Mesenchymal stem cell (in vitro differentiated cells and primary cell): Measurements from ENCODE around the gene ASB5.

ENCODE experiments used
- DNase-seq: peaks from one replicate; pipeline ENCODE4 v3.0.0-alpha.2; 2013
- H2AFZ ChIP-seq: one replicate; pipeline ENCODE4 v1.6.1; 2013; ENCODE audit warnings: low read depth, mild to moderate bottlenecking, control low read depth, inconsistent platforms, low read length, moderate library complexity
- H2AK5ac ChIP-seq: 2 replicates; pipeline ENCODE4 v1.6.1; 2013; ENCODE audit warnings: low read length, moderate library complexity, mild to moderate bottlenecking, inconsistent platforms; ENCODE audit not compliant: severe bottlenecking
- H2BK120ac ChIP-seq: one replicate; pipeline ENCODE4 v1.6.1; 2013; ENCODE audit warnings: low read depth, mild to moderate bottlenecking, inconsistent platforms, low read length, moderate library complexity
- H2BK12ac ChIP-seq, 2 experiments: one replicate each; pipeline ENCODE4 v1.6.1; 2013; ENCODE audit warnings: inconsistent platforms in 2 of 2, low read length in 2 of 2, mild to moderate bottlenecking in 2 of 2, moderate library complexity in 2 of 2, control low read depth in 1 of 2
- H2BK15ac ChIP-seq: one replicate; pipeline ENCODE4 v1.6.1; 2013; ENCODE audit warnings: mild to moderate bottlenecking, low read depth, inconsistent platforms; ENCODE audit not compliant: poor library complexity, severe bottlenecking
- H2BK5ac ChIP-seq: 2 replicates; pipeline ENCODE4 v1.6.1; 2013; ENCODE audit warnings: low read depth, mild to moderate bottlenecking, low read length, control low read depth, inconsistent platforms; ENCODE audit not compliant: poor library complexity, severe bottlenecking
- H3K14ac ChIP-seq, 2 experiments: one replicate each; pipeline ENCODE4 v1.6.1; 2013; ENCODE audit warnings: inconsistent platforms in 2 of 2, low read length in 2 of 2, control low read depth in 1 of 2, mild to moderate bottlenecking in 1 of 2, moderate library complexity in 1 of 2
- H3K18ac ChIP-seq, 2 experiments: one replicate each; pipeline ENCODE4 v1.6.1; 2013; ENCODE audit warnings: inconsistent platforms in 2 of 2, low read length in 2 of 2, control low read depth in 1 of 2, low read depth in 1 of 2, mild to moderate bottlenecking in 1 of 2
- H3K23ac ChIP-seq, 2 experiments: one replicate each; pipeline ENCODE4 v1.6.1; 2013; ENCODE audit warnings: inconsistent platforms in 2 of 2, low read length in 2 of 2, mild to moderate bottlenecking in 2 of 2, moderate library complexity in 2 of 2, control low read depth in 1 of 2
- H3K27ac ChIP-seq: 2 replicates; pipeline ENCODE4 v1.5.1; 2013; ENCODE audit warnings: mild to moderate bottlenecking, moderate library complexity, low read length, control low read depth, inconsistent platforms; ENCODE audit not compliant: poor library complexity, severe bottlenecking
- H3K27me3 ChIP-seq, 2 experiments: 2 replicates each; pipeline versions ENCODE4 v1.6.1 to v1.7.0; 2013; ENCODE audit warnings: low read length in 2 of 2, mild to moderate bottlenecking in 2 of 2, moderate library complexity in 2 of 2, control low read depth in 1 of 2, inconsistent platforms in 1 of 2; ENCODE audit not compliant: control insufficient read depth in 1 of 2, insufficient read depth in 1 of 2
- H3K36me3 ChIP-seq, 2 experiments: 2 replicates each; pipeline versions ENCODE4 v1.6.1 to v1.7.0; 2013; ENCODE audit warnings: low read length in 2 of 2, control low read depth in 1 of 2, inconsistent platforms in 1 of 2, low read depth in 1 of 2, mild to moderate bottlenecking in 1 of 2; ENCODE audit not compliant: insufficient read depth in 2 of 2, control insufficient read depth in 1 of 2
- H3K4ac ChIP-seq, 2 experiments: one replicate each; pipeline ENCODE4 v1.6.1; 2013; ENCODE audit warnings: inconsistent platforms in 2 of 2, low read length in 2 of 2, mild to moderate bottlenecking in 2 of 2, moderate library complexity in 2 of 2, control low read depth in 1 of 2, low read depth in 1 of 2
- H3K4me1 ChIP-seq: 2 replicates; pipeline ENCODE4 v1.6.1; 2013; ENCODE audit warnings: low read depth, low read length, control low read depth; ENCODE audit not compliant: control insufficient read depth, insufficient read depth
- H3K4me2 ChIP-seq: 2 replicates; pipeline ENCODE4 v1.6.1; 2013; ENCODE audit warnings: low read length, mild to moderate bottlenecking, inconsistent platforms; ENCODE audit not compliant: poor library complexity, severe bottlenecking
- H3K4me3 ChIP-seq, 2 experiments: 2 replicates each; pipeline versions ENCODE4 v1.5.1 to v1.7.0; 2013; ENCODE audit warnings: low read length in 2 of 2, mild to moderate bottlenecking in 2 of 2, control low read depth in 1 of 2, low read depth in 1 of 2; ENCODE audit not compliant: insufficient read depth in 1 of 2
- H3K79me1 ChIP-seq: replicated peaks from 2 replicates; pipeline ENCODE4 v1.6.1; 2013; ENCODE audit warnings: mild to moderate bottlenecking, control low read depth, low read length, inconsistent platforms; ENCODE audit not compliant: poor library complexity, severe bottlenecking
- H3K9ac ChIP-seq: 2 replicates; pipeline ENCODE4 v1.7.0; 2013; ENCODE audit warnings: mild to moderate bottlenecking, low read length, moderate library complexity
- H3K9me3 ChIP-seq: 2 replicates; pipeline ENCODE4 v1.7.0; 2013; ENCODE audit warnings: mild to moderate bottlenecking, low read length; ENCODE audit not compliant: control insufficient read depth
- H4K8ac ChIP-seq: one replicate; pipeline ENCODE4 v1.6.1; 2013; ENCODE audit warnings: inconsistent platforms, mild to moderate bottlenecking, low read length, moderate library complexity
- H4K91ac ChIP-seq: one replicate; pipeline ENCODE4 v1.6.1; 2013; ENCODE audit warnings: mild to moderate bottlenecking, low read length, inconsistent platforms
- WGBS: methylation state at CpG from one replicate; pipeline ENCODE4 v1.1.7; 2013; ENCODE audit warnings: mixed read lengths; 5-methylcytosine and 5-hydroxymethylcytosine counted together

ASB5 gene

GRCh38 chr4:176274441-176274840 lies 5.4 kb upstream of the ASB5 start:
- no peak overlapping the region for H3K4me2 ChIP-seq
- H2BK12ac ChIP-seq = no peak overlapping the region
- no peak overlapping the region for H2BK5ac ChIP-seq
- peak overlapping the region; percentile 19 for H3K9ac ChIP-seq
- no peak for DNase-seq
- no peak overlapping the region for H2BK120ac ChIP-seq
- H3K36me3 ChIP-seq = no peaks in the 10 kb centered on the region
- H2BK15ac ChIP-seq = no peak overlapping the region
- no peak overlapping the region for H3K4ac ChIP-seq
- no peak overlapping the region for H2AFZ ChIP-seq
- no peak overlapping the region for H4K91ac ChIP-seq
- no peak overlapping the region for H3K23ac ChIP-seq
- no peaks in the 10 kb centered on the region for H3K9me3 ChIP-seq
- no peak overlapping the region for H3K4me3 ChIP-seq
- no peak overlapping the region for H3K27ac ChIP-seq
- no peaks in the 10 kb centered on the region for H3K4me1 ChIP-seq
- no peak overlapping the region for H3K14ac ChIP-seq
- no peak overlapping the region for H3K18ac ChIP-seq
- H3K79me1 ChIP-seq = no peaks in the 10 kb centered on the region
- no peak overlapping the region for H4K8ac ChIP-seq
- no peaks in the 10 kb centered on the region for H3K27me3 ChIP-seq
- H2AK5ac ChIP-seq = no peak overlapping the region

- no peaks in the 10 kb centered on the region for H3K4me1 ChIP-seq
- no peak overlapping the region for H3K14ac ChIP-seq
- H2BK12ac ChIP-seq = no peak overlapping the region
- H3K9me3 ChIP-seq = no peaks in the 10 kb centered on the region
- H2AK5ac ChIP-seq = peak overlapping the region; percentile 62
- H4K8ac ChIP-seq = no peak overlapping the region
- no peaks in the 10 kb centered on the region for H3K27me3 ChIP-seq
- no peak overlapping the region for H4K91ac ChIP-seq
- no peak overlapping the region for H2BK120ac ChIP-seq
- WGBS = 100% methylated on average over 3 of the region's 4 CpGs
- H2AFZ ChIP-seq = no peak overlapping the region
- no peaks in the 10 kb centered on the region for H3K79me1 ChIP-seq
- DNase-seq = no peak
- H3K36me3 ChIP-seq = no peaks in the 10 kb centered on the region
- no peak overlapping the region for H3K27ac ChIP-seq
- H3K4me2 ChIP-seq = no peak overlapping the region
- H3K18ac ChIP-seq = no peak overlapping the region
- no peak overlapping the region for H2BK5ac ChIP-seq
- H3K23ac ChIP-seq = no peak overlapping the region
- no peak overlapping the region for H2BK15ac ChIP-seq
- no peak overlapping the region for H3K4me3 ChIP-seq
- H3K9ac ChIP-seq = no peak overlapping the region
- H3K4ac ChIP-seq = no peak overlapping the region
Observed at GRCh38 chr4:176273736-176274135, 4.7 kb upstream of the ASB5 start.

- Histone ChIP-seq H3K4me2 (no peak overlapping the region), H3K9ac (no peak overlapping the region), H2BK15ac (peak overlapping the region; percentile 80), H2AK5ac (peak overlapping the region; percentile 87), H2BK120ac (no peak overlapping the region), H2BK12ac (no peak overlapping the region), H2BK5ac (no peak overlapping the region), H3K4ac (no peak overlapping the region), H3K9me3 (no peaks in the 10 kb centered on the region), H3K27me3 (no peaks in the 10 kb centered on the region), H3K23ac (no peak overlapping the region), H3K14ac (no peak overlapping the region), H4K91ac (no peak overlapping the region), H2AFZ (no peak overlapping the region), H3K36me3 (no peaks in the 10 kb centered on the region), H4K8ac (no peak overlapping the region), H3K4me3 (no peak overlapping the region), H3K4me1 (no peaks in the 10 kb centered on the region), H3K18ac (no peak overlapping the region), H3K79me1 (no peaks in the 10 kb centered on the region), H3K27ac (no peak overlapping the region)
- DNase-seq = no peak
- WGBS = 94% methylated on average over 3 of the region's 3 CpGs
Observed at GRCh38 chr4:176272799-176273198, 3.8 kb upstream of the ASB5 start.

- Histone ChIP-seq H3K79me1 (no peaks in the 10 kb centered on the region), H3K27ac (peak overlapping the region; percentile 95), H3K14ac (no peak overlapping the region), H3K4me1 (no peaks in the 10 kb centered on the region), H3K36me3 (no peaks in the 10 kb centered on the region), H4K8ac (no peak overlapping the region), H2BK5ac (no peak overlapping the region), H2BK120ac (no peak overlapping the region), H4K91ac (no peak overlapping the region), H2BK15ac (no peak overlapping the region), H2AK5ac (no peak overlapping the region), H2AFZ (no peak overlapping the region), H3K27me3 (no peaks in the 10 kb centered on the region), H3K9ac (peak overlapping the region; percentile 75), H3K23ac (no peak overlapping the region), H3K4ac (no peak overlapping the region), H3K4me2 (no peak overlapping the region), H2BK12ac (no peak overlapping the region), H3K4me3 (no peak overlapping the region), H3K9me3 (no peaks in the 10 kb centered on the region), H3K18ac (no peak overlapping the region)
- peak; percentile 64 for DNase-seq
- 85% methylated on average over 2 of the region's 3 CpGs for WGBS
Observed at GRCh38 chr4:176271749-176272148, 2.7 kb upstream of the ASB5 start.
